Stimulated activated CD4-positive, alpha-beta T cell treated with anti-CD3 and anti-CD28 coated beads, Interleukin-1b, Interleukin-23, amount 100 ng/mL, for 48 hours (primary cell): ENCODE results near the gene ANKH.
"Not testable (repeated sequence)": the region's sequence is repeated elsewhere in the genome, so short reads cannot be mapped to it uniquely, and the experiment has no call there.

Source experiments
- DNase-seq: peaks from one replicate; pipeline ENCODE4 v3.0.0-alpha.2; 2020

The ANKH gene

DNA sequence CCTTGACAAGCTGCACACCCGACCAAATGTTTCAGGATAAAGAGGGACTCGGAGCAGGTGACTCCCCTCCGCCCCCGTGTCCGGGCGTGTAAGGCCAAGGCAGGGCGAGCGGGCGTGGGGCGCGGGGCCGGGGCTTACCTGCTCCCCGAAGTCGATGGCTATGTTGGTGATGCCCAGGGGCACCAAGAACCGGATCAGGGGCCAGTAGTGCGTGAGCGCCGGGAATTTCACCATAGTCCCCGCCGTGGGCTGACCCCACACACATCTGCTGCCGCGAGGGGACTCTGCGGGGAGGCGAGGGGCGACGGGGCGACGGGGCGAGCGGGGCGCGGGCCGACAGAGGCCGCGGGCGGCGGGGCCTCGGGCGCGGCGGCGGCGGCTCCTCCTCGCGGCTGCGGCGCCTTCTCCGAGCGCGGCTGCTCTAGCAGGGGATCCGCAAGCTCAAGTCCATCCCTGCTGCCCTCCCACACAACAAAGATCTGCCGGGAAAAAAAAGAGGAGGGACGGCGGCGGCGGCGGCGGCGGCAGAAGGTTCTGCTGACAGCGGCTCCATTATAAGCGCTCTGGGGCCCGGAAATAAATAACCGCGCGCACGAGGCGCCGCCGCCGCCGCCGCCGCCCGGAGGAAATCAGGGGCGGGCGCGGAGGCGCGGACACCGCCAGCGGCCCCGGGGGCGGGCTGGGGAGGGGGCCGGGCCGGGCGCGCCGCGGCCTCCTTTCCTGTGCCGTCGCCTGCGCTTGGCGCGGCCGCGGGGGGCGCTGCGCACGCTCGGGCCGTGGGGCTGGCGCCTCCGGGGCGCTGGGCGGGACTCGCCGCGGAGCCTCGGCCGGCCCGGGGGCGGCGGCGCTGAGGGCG, at the start of gene ANKH:
Gene ANKH (minus strand): TSS at position 565 of the 856 bp plus-strand sequence. CDS start 331 bp downstream, at position 234.
- peak; percentile 78 for DNase-seq

DNA sequence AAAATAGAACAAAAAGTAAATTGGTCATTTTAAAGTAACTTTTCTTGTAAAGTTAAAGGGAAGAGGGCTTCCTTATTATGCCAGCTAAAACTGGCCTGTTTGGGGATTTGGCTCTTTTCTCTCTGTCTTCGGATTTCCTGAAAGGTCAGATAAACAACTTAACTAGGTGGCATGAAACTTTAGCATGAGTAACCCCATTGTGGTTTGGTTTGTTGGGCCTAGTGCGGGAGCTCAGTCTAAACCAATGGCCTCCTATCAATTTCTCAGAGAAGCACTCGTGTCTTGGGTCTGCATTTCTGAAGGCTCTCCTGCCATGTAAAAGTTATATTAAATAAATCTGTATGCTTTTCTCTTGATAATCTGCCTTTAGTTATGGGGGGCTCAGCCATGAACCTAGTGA, 48.5 kb upstream of the ANKH start:
- no peak for DNase-seq

DNA sequence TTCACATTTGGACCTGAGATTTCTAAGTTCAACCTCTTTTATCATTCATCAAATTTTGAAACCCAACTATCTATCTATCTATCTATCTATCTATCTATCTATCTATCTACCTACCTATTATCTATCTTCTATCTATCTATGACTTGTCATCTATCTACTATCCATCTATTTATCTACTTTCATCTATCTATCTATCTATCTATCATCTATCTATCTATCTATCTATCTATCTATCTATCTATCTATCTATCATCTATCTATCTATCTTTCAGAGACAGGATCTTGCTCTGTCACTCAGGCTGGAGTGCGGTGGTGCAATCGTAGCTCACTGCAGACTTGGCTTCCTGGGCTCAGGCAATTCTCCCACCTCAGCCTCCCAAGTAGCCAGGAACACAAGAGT, 47.5 kb upstream of the ANKH start:
- DNase-seq: not testable (repeated sequence)

DNA sequence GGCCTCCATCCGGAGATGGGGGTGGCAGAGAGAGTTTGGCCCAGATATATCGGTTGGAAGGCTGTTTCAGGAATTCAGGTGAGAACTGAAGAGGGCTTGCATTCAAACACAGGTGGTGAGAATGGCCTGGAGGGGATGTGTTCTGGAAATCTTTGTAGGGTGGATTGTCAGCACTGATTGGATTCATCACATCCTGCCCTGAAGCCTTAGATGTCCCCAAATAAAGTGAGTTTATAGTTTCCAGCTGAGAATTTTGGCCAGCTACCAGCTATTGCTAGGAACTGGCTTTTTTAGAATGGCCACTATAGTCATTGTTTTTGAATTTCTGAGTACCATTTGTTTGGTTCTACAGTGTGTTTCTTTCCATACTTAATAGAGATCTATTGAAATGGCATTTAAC, 46.1 kb upstream of the ANKH start:
- DNase-seq: no peak

DNA sequence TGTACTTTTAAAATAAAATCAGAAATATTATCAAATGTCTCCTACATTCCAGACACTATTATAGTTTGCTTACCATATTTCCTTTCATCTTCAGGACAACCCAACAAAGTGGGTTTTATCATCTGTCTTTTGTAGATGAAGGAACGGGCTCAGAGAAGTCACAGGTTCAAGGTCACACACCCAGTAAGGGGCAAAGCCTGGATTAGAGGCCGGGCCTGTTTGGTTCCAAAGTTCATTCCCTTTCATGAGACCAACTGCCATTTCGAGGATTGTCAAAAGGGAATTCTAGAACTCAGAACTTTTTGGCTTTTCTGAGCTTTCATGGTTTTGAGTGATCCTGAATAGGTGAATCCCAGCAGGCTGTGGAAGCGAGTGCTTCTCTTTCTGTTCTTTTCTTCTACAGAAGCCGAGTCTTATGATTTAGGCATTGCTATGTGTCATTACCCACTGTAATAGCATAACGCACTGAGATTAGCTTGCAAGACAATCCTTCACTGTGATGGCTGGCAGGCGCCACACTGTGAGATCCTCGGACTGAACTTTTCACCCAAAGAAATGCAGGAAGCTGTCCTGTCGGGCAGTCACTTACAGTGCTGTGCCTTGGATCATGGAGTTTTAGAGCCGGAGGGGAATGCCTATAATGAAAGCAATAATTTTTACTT, 43.8 kb upstream of the ANKH start:
- no peak for DNase-seq

DNA sequence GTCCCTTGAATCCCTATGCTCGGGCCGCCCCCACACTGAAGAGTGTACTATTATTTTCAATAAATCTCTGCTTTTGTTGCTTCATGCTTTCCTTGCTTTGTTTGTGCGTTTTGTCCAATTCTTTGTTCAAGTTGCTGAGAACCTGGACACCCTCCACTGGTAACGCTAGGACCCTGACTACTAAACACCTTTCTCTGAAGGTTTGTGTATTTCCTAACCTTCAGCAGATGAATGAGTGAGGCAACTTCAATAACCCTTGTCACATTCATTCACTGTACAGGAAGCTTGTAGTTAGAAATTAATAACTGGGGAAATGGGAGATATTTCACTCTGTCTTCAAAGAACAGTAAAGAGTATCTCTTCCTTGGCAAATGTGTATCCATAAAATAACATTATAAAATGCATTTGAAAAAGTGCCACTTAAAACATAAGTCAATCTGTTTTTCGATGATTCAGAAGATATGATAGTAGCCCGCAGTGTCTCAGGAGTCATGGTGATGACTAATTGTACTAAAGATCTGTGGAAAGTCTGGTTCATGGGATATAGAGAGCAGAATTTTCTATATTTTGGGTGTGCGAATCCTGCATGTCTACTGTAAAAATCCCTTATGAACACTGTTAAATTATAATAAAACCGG, 43.2 kb upstream of the ANKH start:
- DNase-seq: no peak

DNA sequence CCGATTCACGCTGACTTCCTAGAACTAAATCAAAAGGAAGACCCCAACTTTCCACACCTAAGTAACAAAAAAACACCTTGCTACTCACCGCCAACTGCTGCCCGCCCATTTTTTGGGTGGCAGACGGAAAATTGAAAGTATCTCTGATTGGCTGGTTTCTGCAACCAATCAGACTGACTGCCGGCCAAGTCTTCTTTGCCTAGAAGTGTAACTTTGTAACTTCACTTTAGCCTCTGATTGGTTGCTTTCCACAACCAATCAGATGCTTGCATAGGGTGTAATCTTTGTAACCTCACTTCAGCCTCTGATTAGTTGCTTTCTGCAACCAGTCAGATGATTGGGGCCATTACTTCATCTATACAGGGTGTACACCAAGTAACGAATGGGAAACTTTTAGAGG, 42.6 kb upstream of the ANKH start:
- DNase-seq: no peak

DNA sequence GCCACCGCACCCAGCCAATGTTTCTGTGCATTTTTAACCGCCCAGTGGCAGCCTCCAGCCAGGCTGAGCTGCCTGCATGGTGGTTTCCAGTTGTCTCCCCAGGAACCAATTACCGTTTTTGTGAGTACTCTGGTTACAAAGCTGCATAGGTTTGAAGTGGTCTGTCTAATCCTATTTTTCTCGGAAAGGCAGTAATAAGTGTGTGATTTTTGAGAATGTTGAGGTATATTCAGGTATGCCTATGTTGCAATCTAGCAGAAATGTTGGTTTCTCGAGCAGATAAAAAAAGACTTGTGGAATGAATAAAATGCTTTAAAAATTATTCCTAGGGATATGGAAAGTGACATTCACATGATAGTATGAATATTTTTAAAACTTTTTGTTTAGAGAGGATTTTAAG, 41.5 kb upstream of the ANKH start:
- no peak for DNase-seq

DNA sequence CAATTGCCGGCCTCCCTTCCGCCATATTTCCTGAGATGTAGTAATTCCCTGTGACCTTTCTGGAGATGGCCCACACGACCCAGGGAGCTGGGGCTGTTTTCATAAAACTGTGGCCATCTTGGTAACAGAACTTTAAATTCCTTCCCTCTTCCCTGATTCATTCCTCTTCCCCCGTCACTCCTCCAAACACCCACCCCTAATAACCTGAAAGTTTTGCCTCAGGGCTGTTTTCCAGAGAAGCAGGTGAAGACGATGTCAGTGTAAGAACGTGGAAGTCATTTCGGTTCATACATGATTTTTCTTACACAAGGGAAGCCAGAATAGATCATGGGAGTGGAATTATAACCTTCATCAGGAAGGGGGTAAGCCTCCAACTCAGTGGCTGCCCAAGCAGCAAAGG, 40.6 kb upstream of the ANKH start:
- no peak for DNase-seq

DNA sequence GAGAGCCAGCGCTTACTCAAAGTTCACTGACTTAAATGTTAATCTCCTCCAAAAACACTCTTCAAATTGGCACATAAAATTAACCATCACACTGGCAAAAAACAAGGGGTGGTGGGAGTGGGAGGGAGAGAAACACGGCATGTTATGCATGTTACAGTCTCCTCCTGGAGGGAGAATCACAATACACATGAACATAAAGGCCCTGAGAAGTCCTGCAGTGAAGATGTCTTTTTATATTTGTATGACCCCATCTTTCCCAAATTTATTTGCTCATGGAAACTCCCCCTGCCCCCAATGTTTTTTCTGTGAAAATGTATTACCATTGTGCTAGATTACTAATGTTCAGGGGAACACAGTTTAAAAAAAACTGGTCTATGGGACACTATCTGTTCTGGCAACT, 37.8 kb upstream of the ANKH start:
- no peak for DNase-seq

DNA sequence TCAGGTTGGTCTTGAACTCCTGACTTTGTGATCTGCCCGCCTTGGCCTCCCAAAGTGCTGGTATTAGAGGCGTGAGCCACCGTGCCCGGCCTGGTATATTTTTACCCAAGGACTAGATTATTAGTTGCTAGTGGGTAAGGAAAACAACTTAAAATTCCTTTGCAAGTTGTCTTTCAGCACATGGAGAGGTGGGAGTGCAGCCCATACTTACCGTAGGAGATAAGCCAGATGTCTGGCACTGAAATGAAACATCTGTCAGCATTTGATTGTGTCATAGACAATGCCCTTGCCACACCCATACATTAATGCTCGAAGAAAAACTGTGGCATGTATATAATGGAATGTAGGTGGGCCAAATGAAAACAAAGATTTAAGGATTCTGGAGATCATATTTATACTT, 36.6 kb upstream of the ANKH start:
- DNase-seq: no peak

DNA sequence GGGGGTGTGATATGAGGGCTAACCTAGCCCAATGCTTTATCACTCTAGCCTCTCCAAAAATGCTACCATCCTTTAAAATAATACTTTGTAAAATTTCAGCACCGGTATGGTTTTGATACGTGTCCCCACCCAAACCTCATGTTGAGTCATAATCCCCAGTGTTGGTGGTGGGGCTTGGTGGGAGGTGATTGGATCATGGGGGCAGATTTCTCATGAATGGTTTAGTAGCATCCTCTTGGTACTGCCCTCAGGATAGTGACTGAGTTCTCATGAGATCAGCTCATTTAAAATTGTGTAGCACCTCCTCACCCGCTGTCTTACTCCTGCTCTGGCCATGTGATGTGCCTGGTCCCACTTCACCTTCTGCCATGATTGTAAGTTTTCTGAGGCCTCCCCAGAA, 35.0 kb upstream of the ANKH start:
- DNase-seq: no peak

DNA sequence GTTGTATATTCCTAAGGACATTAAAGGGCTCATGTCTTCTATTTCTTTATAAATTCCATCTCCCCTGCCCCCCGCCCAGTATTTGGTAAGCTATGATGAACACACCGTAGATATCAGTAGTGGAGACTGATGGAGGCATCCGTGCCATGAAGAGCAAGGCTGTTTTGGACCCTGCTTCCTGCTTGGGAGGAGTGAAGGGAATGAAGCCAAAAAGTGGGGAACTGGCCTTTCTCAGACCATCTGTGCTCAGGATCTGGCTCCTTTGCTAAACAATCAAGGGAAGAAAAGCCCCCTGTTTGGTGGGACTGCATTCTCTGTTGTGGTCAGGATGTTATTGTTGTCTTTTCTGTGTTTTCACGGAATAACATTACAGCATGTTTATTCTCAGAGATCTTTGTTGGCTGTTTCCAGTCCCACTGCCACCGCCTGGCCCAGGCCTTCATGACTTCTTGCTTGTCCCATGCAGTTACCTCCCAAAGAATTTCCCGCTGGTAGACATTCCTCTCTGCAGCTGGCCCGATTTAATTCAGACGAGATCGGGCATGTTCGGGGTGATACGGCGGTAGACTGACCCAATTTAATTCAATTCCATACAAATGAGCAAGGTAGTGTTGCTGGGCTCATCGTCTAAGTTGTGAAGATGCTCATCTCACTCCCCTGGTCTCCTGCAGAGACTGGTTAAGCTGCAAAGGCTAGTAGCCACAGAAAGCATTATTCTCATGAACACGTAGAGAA, 31.4 kb upstream of the ANKH start:
- no peak for DNase-seq

DNA sequence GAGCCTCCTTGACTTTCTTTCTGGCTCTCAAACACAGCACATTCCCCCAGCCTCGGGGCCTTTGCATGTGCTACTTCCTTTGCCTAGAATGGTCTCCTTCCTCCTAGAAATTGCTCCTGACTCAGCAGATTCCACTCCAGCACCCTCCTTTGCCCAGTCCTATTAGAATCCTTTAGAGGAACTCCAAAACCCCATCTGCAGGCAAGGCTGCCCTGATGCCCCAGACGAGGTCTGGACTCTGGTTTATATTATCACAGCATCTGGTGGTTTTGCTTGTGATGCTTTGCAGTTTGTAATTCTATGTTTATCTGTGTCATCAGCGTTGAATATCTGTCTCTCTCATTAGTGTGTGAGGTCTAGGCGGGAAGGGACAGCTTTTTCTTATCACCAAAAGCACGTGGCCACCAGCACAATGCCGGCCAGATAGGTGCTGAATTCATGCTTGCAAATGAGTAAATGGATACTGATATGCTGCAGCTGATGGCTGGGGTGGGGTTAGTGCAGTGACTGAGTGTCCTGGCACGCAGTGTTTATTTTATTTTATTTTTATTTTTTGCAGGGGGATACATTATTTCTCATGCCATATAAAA, 30.0 kb upstream of the ANKH start:
- DNase-seq: no peak

DNA sequence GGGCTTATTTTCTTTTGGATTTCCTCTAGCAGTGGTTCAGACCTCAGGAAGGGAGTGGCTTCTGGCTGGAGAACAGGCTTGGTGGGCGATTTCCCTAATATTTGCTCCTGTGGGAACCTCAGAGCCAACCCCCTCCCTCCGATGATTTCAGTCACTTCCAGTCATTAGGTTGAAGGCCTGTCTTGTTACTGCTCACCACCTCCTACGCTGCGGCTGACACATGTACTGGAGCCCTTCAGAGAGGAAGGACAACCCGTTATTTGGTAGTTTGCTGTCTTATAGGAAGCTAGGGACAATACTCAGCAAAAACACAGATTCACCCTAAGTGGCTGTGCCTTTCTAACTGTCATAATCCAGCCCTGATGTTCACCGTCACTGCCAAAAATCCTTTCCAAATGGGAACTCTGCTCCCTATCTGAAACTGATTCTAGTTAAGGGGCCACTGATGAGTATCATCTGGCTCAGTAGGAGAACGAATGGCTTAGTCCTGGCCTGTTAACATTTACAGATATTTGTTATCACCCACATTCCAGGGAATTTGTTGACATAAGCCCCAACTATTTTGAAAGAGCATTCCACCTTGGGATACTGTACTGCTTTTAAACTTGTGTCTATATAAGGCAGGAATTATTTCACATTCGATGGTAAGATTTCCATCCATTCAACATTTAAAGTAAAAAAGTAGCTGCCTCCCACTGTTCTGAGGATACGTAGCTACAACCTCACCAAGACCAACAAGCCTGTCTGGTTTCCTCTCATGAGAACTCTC, 29.3 kb upstream of the ANKH start:
- DNase-seq: no peak

DNA sequence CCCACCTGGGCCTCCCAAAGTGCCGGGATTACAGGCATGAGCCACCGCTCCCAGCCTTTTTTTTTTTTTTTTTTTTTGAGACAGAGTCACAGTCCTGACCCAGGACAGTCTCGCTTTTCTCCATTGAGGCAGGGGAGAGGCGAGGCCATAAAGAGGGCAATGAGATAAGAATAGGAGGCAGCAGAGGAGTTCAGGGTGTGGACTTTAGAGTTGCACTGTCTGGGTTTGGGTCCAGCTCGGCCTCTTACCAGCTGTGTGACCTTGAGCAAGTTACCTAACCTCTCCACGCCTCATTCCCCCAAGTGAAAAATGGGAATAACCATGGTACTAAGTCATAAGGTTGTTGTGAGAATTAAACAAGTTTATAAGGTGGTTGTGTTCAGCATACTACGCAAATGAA, 24.6 kb upstream of the ANKH start:
- no peak for DNase-seq

DNA sequence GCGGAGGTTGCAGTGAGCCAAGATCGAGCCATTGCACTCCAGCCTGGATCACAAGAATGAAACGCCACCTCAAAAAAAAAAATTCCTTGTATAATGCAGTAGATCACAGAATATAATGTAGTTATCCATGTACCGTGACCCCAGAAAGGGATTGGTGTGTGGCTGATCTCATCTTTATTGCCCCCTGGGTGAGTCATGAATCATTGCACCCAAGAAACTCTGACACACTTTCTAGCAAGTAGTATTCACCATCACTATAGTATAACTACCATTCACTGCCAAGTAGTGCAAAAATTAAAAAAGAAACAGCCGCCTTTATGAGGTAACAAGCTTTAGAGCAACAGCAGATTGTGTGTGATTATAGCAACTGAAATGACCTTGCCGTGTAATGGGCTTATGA, 23.7 kb upstream of the ANKH start:
- no peak for DNase-seq

DNA sequence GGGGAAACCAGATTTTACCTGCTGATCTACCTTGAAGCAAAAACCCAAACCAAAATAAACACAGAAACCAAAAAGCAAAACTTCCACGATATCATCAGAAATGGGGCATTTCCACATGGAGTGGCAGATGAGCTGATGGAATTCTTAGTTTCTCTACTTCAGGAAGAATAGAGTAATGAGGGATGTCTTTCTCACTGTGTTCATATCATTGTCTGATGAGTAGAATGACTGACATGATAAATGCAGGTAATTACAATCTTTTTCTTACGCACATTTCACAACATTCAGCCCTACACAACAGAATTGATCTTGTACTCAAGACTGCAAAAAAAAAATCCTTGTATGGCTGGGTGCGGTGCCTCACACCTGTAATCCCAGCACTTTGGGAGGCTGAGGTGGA, 23.2 kb upstream of the ANKH start:
- no peak for DNase-seq

DNA sequence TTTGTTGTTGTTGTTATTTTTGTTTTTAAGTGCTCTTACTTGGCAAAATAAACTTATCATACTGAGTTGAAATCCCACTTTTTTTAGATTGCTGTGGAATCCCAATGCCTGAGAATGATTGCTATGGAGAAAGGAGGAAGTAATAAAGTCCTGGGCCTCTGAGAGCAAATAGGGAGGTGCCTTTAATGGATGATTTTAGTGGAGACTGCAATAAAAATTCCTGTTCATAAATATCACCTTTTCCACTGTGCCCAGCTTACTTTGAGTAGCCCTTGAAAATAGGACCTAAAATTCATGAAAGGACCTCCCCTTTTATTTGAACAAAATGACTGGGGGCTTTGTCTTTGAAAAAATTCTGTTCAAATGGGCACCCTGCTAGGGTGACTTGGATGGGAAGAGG, 21.8 kb upstream of the ANKH start:
- no peak for DNase-seq

DNA sequence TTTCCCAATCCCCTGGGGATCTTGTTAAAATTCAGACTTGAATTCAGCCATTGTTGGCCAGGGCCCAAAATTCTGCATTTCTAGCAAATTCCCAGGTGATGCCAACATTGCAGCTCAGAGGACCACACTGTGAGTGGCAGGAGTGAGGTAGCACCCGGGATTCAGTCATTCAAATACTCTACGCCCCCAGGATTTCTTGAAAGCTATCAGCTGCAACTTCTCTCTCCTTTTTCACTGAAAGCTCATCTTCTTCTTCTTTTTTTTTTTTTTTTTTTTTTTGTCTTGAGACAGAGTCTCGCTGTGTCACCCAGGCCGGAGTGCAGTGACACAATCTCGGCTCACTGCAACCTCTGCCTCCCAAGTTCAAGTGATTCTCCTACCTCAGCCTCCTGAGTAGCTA, 19.3 kb upstream of the ANKH start:
- no peak for DNase-seq

DNA sequence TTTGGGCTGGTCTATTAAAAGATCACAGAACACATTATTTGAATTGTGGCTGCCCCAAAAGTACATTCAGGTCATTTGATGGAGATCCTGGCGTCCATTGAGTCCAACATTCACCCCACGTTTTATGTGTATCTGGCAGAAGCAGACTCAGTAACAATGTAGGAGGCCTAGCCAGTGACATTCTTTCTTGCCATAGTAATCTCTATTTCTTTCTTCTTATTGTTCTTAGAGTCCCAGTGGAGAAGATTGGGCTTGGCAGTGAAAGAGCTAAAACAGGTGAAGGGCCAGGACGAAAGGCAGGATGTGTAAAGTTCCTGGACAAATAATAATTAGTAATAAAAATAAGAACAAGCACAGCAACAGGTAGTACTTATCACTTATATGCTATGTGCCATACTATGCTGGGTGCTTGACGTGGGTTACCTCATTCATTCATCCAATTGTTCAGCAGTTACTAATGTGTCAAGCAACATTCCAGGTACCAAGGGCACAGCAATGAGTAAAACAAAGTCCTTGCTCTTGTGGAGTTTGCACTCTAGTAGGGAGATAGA, 12.6 kb upstream of the ANKH start:
- no peak for DNase-seq
